Left lobe of liver (tissue), 2 donors: ENCODE data around the gene POLK. TPM values are rescaled to one million over a fixed set of nuclear protein-coding genes. Genes with fewer than 3 reads are reported as not detected.
"Not testable (repeated sequence)": the region's sequence is repeated elsewhere in the genome, so short reads cannot be mapped to it uniquely, and the experiment has no call there.

Experiments used
- ATAC-seq: fragments of 200-7000 bp; cut with Tn5 transposase; one replicate; pipeline ENCODE4 v1.9.1; 2020; ENCODE audit warnings: mild to moderate bottlenecking, moderate library complexity
- DNase-seq: peaks from one replicate; pipeline ENCODE4 v3.0.0-alpha.2; 2020; ENCODE audit warnings: low spot score
- total RNA-seq: library from RNA; stranded (reverse); gene quantifications from one replicate; pipeline ENCODE4 v1.2.1, GENCODE V29; 2021
- donor health status: DM: no; HTN: no; CAD: no; lungs with moderate emphysema.
- donor health status: DM: no; HTN: yes; CAD: no.

POLK gene
- total RNA-seq, 1 donor from 2014 or later: 9.9 TPM

GRCh38 chr5:75545131-75545530 lies 33.4 kb downstream of the POLK start:
- ATAC-seq (no peak), DNase-seq (no peak)

GRCh38 chr5:75546830-75547229 lies 35.1 kb downstream of the POLK start:
- DNase-seq (no peak), ATAC-seq (no peak)

GRCh38 chr5:75547812-75548211 lies 36.1 kb downstream of the POLK start:
- DNase-seq: no peak
- no peak for ATAC-seq

GRCh38 chr5:75550597-75550996 lies 38.9 kb downstream of the POLK start:
- DNase-seq (no peak), ATAC-seq (no peak)

- ATAC-seq (no peak), DNase-seq (no peak)
Observed at GRCh38 chr5:75551471-75551870, 39.8 kb downstream of the POLK start.

GRCh38 chr5:75552764-75553163 lies 41.1 kb downstream of the POLK start:
- DNase-seq (no peak), ATAC-seq (no peak)

GRCh38 chr5:75553358-75553757 lies 41.7 kb downstream of the POLK start:
- no peak for ATAC-seq

GRCh38 chr5:75558221-75558620 lies 46.5 kb downstream of the POLK start:
- DNase-seq (no peak), ATAC-seq (no peak)

More at GRCh38 chr5:75553358-75553757, 41.7 kb downstream of the POLK start:
- no peak for DNase-seq

GRCh38 chr5:75558981-75559632 lies 47.4 kb downstream of the POLK start:
- no peak for DNase-seq
- peak; percentile 53 for ATAC-seq

- not testable (repeated sequence) for ATAC-seq
Observed at GRCh38 chr5:75560655-75561054, 49.0 kb downstream of the POLK start.

GRCh38 chr5:75565991-75566709 lies 54.5 kb downstream of the POLK start:
- ATAC-seq, DNase-seq: not testable (repeated sequence)

More at GRCh38 chr5:75560655-75561054, 49.0 kb downstream of the POLK start:
- not testable (repeated sequence) for DNase-seq

- DNase-seq (no peak), ATAC-seq (peak; percentile 62)
Observed at GRCh38 chr5:75566710-75567309, 55.1 kb downstream of the POLK start.

GRCh38 chr5:75567710-75568109 lies 56.0 kb downstream of the POLK start:
- no peak for DNase-seq
- ATAC-seq: peak; percentile 24

GRCh38 chr5:75568202-75568601 lies 56.5 kb downstream of the POLK start:
- ATAC-seq: no peak

GRCh38 chr5:75571547-75571946 lies 59.9 kb downstream of the POLK start:
- ATAC-seq (no peak), DNase-seq (no peak)

More at GRCh38 chr5:75568202-75568601, 56.5 kb downstream of the POLK start:
- no peak for DNase-seq

GRCh38 chr5:75574791-75575190 lies 63.1 kb downstream of the POLK start:
- ATAC-seq: no peak
- no peak for DNase-seq

GRCh38 chr5:75578280-75578679 lies 66.6 kb downstream of the POLK start:
- not testable (repeated sequence) for DNase-seq, ATAC-seq

GRCh38 chr5:75584641-75585040 lies 73.0 kb downstream of the POLK start:
- DNase-seq: no peak
- no peak for ATAC-seq

GRCh38 chr5:75588666-75589065 lies 77.0 kb downstream of the POLK start:
- ATAC-seq (no peak), DNase-seq (no peak)

- no peak for ATAC-seq
- DNase-seq: no peak
Observed at GRCh38 chr5:75600535-75600934, 88.8 kb downstream of the POLK start.

GRCh38 chr5:75601567-75601966 lies 89.9 kb downstream of the POLK start:
- ATAC-seq (no peak), DNase-seq (no peak)

- no peak for ATAC-seq
- no peak for DNase-seq
Observed at GRCh38 chr5:75601996-75602395, 90.3 kb downstream of the POLK start.
